Type B pancreatic cell (in vitro differentiated cells): ENCODE results near the gene RAB40C. TPM values are rescaled to one million over a fixed set of nuclear protein-coding genes. Genes with fewer than 3 reads are reported as not detected.

ENCODE experiments used
- DNase-seq: peaks from one replicate; pipeline ENCODE4 v3.0.0; 2021; ENCODE audit warnings: mixed read lengths; ENCODE audit not compliant: unreplicated experiment; ENCODE audit errors: extremely low spot score
- H3K27ac Mint-ChIP-seq: 2 replicates; pipeline ENCODE4 v1.8.0; 2021; ENCODE audit warnings: mild to moderate bottlenecking, mixed read lengths
- H3K27me3 Mint-ChIP-seq: 2 replicates; pipeline ENCODE4 v1.8.0; 2021; ENCODE audit warnings: mixed read lengths
- H3K36me3 Mint-ChIP-seq: 2 replicates; pipeline ENCODE4 v1.8.0; 2021; ENCODE audit warnings: mixed read lengths
- H3K4me1 Mint-ChIP-seq: one replicate; pipeline ENCODE4 v1.8.0; 2021; ENCODE audit warnings: mixed read lengths; ENCODE audit not compliant: unreplicated experiment
- H3K4me3 Mint-ChIP-seq: 2 replicates; pipeline ENCODE4 v1.8.0; 2021; ENCODE audit warnings: mild to moderate bottlenecking, mixed read lengths
- H3K9me3 Mint-ChIP-seq: 2 replicates; pipeline ENCODE4 v1.8.0; 2021; ENCODE audit warnings: mixed read lengths
- total RNA-seq: library from RNA; stranded (reverse); gene quantifications from 2 replicates; pipeline ENCODE4 v1.2.1, GENCODE V29; 2021; ENCODE audit warnings: low replicate concordance
- TF ChIP-seq, protein P1 (sequence below): fragments of 200-600 bp; sonication (generic); conservative IDR thresholded peaks from 2 replicates; pipeline ENCODE4 v1.5.0; 2021; ENCODE audit warnings: antibody characterized with exemption, mild to moderate bottlenecking

The RAB40C gene
- total RNA-seq, 1 donor from 2014 or later: 26.5 TPM

DNA sequence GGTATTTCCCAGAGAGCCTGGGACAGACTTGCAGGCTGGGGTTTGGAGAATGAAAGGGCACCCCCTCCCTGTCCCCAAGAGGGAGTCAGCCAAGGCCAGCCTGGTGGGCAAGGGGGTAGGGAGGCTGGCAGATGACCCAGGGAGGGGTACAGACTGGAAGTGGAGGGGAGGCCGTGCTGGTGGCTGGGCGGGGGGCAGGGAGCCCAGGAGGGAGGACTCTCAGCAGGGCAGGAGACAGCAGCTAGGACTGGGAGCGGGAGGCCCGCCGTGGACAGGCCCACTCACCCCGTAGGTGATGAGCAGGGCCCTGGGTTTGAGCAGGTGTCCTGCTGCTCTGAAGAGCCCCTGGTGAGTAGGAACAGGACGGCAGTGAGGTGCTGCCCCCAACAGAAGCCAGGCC, 45.1 kb downstream of the RAB40C start:
- DNase-seq: no peak
- Mint-ChIP-seq H3K27ac (no peak overlapping the region), H3K9me3 (no peaks in the 10 kb centered on the region), H3K4me3 (peak overlapping the region; percentile 72), H3K4me1 (peaks cover 5% of the 10 kb centered on the region), H3K36me3 (no peaks in the 10 kb centered on the region), H3K27me3 (peaks cover 6% of the 10 kb centered on the region)
- TF ChIP-seq, protein P1, sequence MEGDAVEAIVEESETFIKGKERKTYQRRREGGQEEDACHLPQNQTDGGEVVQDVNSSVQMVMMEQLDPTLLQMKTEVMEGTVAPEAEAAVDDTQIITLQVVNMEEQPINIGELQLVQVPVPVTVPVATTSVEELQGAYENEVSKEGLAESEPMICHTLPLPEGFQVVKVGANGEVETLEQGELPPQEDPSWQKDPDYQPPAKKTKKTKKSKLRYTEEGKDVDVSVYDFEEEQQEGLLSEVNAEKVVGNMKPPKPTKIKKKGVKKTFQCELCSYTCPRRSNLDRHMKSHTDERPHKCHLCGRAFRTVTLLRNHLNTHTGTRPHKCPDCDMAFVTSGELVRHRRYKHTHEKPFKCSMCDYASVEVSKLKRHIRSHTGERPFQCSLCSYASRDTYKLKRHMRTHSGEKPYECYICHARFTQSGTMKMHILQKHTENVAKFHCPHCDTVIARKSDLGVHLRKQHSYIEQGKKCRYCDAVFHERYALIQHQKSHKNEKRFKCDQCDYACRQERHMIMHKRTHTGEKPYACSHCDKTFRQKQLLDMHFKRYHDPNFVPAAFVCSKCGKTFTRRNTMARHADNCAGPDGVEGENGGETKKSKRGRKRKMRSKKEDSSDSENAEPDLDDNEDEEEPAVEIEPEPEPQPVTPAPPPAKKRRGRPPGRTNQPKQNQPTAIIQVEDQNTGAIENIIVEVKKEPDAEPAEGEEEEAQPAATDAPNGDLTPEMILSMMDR: no peak

DNA sequence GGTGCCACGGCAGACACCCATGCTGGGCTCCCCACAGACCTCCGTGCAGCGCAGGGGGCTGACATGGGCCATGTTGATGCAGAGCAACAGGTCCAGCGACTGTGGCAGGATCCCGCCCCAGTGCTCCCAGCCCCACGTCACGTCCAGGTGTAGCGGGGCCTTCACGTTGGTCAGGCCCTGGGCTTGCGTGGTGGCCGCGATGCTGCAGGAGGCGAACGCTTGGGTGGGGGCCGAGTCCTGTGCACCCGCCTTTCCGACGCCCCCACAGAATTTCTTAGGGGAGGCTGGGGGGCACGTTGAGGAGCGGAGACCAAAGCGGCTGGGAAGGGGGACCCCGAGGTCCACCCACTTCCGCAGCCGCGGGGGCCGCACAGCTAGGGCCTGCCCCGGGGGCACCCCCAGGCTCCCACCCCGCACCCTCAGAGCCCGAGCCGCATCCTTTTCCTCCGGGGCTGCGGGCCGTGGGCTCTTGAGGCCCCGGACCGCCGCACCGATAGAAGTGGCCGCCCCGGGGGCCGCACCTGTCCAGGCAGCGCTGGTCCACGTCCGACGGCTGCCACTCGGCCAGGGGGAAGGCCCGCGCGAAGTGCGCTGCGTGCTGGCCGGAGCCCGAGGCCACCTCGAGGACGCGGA, 45.8 kb downstream of the RAB40C start:
- Mint-ChIP-seq H3K36me3 (no peaks in the 10 kb centered on the region), H3K27ac (no peak overlapping the region), H3K4me3 (peak overlapping the region; percentile 93), H3K4me1 (peaks cover 5% of the 10 kb centered on the region), H3K27me3 (peaks cover 6% of the 10 kb centered on the region), H3K9me3 (no peaks in the 10 kb centered on the region)
- DNase-seq: no peak
- TF ChIP-seq, protein P1: no peak

DNA sequence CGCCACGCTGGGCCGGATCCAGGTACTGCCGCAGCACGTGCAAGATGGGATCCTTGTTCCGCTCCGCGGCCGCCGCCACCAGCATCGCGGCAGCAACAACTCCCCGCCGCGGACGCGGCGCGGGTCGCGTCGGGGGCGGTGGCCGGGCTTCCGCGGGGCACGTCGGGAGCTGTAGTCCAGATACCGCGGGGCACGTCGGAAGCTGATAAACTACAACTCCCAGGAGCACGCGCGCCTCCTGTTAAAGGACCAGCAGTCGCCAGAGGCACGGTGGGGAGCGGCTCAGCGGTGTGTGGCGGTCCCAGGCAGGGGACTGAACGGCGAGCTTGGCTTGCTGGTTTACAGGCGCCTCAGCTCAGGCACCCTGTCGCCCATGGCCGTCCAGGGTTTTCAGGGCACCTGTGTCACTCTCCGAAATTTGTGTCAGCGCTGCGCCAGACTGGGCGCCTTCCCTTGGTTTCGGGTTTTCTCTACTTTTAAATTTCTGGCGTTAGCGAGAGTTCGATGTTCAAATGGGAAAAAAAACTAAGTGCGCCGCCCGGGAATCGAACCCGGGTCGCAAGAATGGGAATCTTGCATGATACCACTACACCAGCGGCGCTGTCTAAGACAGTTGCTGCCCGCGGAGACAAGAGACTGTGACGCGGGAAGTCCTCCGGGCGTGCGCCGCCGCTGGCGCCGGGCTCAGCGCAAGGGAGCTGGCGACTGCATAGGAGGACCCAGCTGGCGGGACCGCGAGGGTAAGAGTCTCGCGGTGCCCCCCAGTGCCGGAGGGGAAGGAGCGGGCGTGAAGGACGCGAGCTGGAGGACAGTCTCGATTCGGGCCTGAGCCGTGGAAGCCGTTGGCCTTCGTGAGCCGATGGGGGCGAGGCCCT, 46.6 kb downstream of the RAB40C start, which contains the start of gene METTL26:
Gene METTL26, minus strand, starts transcription at position 100 of the 875 bp plus-strand sequence. Its CDS starts 15 bp downstream, at position 85.
- TF ChIP-seq, protein P1: no peak
- peak within 1 kb of the TSS; percentile 99 for H3K27ac Mint-ChIP-seq
- DNase-seq: peak; percentile 97
- peaks cover 6% of the 10 kb centered on the region for H3K27me3 Mint-ChIP-seq
- no peaks in the 10 kb centered on the region for H3K9me3 Mint-ChIP-seq
- no peaks in the 10 kb centered on the region for H3K36me3 Mint-ChIP-seq
- H3K4me1 Mint-ChIP-seq: peaks cover 5% of the 10 kb centered on the region
- peak within 1 kb of the TSS; percentile 93 for H3K4me3 Mint-ChIP-seq

DNA sequence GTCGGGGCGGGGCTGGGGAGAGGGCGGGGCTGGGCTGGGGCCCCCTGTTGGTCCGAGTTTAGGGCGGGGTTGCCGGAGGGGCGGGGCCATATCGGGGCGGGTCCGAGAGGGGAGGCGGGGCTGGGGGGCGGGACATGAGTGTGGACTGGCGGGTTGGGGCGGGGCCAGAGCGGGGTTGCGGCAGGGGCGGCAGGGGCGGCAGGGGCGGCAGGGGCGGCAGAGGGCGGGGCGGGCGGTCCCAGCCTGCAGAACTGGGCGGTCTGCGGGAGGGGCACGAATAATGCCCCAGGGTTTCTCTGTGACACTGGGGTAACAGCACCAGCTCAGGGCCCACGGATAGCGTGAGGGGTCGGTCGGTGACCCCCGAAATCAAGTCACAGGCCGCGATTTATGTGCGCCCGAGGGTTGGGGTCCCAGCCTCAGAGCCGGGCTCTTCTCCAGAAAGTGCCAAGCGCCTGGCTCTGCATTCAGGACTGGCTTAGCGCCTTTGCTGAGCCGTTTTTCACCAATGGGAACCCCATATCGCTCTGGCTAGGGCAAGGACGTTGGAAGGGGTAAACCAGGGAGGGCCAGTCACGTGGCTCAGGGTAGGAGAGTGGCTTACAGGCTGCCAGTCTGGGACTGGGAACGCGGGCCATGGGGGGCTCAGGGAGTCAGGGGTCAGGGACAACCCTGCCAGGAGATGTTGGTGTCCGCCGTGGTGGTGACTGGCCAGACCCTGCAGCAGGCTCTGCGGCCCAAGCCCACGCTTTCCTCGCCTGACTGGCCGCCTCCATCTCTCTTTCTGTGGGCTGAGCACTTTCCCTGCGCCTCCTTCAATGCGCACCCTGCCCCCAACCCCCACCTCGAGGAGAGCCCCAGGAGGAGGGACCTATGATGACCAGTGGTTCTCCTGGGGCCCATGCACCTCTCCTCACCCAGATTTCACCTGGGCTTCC, 47.5 kb downstream of the RAB40C start:
- Mint-ChIP-seq H3K9me3 (no peaks in the 10 kb centered on the region), H3K27me3 (peaks cover 6% of the 10 kb centered on the region), H3K4me3 (peak overlapping the region; percentile 93), H3K27ac (peak overlapping the region; percentile 99), H3K4me1 (peaks cover 5% of the 10 kb centered on the region), H3K36me3 (no peaks in the 10 kb centered on the region)
- TF ChIP-seq, protein P1: no peak
- DNase-seq: peak; percentile 90

DNA sequence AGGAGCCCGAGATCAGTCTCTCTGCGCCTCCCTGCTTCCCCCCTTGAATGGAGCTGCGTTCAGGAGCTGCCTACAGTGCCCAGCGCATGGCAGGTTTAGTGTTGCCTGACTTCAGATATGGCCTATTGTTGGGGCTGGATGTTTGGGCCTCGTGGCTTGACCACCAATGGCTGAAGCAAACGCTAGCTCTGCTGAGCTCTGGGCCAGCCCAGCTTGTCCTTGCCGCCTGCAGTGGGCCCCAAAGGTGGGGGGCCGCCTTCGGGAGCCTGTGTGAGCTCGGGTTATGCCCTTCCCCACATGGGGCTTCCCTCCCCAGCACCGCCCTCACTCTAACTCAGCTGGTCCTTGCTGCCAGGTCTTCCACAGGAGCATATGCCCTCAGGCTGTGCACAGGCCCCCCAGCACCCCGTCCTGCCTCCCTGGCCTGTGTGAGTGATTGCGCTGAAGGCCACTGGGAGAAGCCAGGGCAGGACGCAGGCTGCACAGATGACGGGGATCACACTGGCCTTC, 48.2 kb downstream of the RAB40C start:
- Mint-ChIP-seq H3K4me3 (peak overlapping the region; percentile 60), H3K27me3 (peaks cover 6% of the 10 kb centered on the region), H3K36me3 (no peaks in the 10 kb centered on the region), H3K27ac (no peak overlapping the region), H3K9me3 (no peaks in the 10 kb centered on the region), H3K4me1 (peaks cover 5% of the 10 kb centered on the region)
- TF ChIP-seq, protein P1: no peak
- no peak for DNase-seq
